Stomach (tissue), 9 donors: ENCODE results near the gene SEPTIN5. TPM values are rescaled to one million over a fixed set of nuclear protein-coding genes. Genes with fewer than 3 reads are reported as not detected.
A peak's percentile ranks its signal among the peaks of the same experiment; 100 is the strongest.

ENCODE experiments used
- DNase-seq, 2 donors: peaks; one replicate each; pipeline versions ENCODE4 v3.0.0 to v3.0.0-alpha.2; 2013 to 2019
- H3K27ac ChIP-seq, 5 donors: fragments of 200-600 bp in 4 of 5; sonication (generic) in 4 of 5; one replicate each; pipeline ENCODE4 v1.5.1; 2013 to 2019; ENCODE audit warnings: mild to moderate bottlenecking in 1 of 5, moderate library complexity in 1 of 5
- H3K27me3 ChIP-seq, 3 donors: fragments of 200-600 bp; sonication (generic); one replicate each; pipeline ENCODE4 v1.5.1; 2017 to 2019; ENCODE audit warnings: mixed run types in 1 of 3
- H3K36me3 ChIP-seq, 4 donors: fragments of 200-600 bp; sonication (generic); 1 replicate in 3 of 4; 2 replicates in 1 of 4; pipeline ENCODE4 v1.5.1; 2016 to 2019
- H3K4me1 ChIP-seq, 4 donors: fragments of 200-600 bp; sonication (generic); one replicate each; pipeline ENCODE4 v1.5.1; 2016 to 2019
- H3K4me3 ChIP-seq, 4 donors: fragments of 200-600 bp; sonication (generic) in 3 of 4; one replicate each; pipeline ENCODE4 v1.5.1; 2016 to 2019; ENCODE audit warnings: mild to moderate bottlenecking in 1 of 4
- H3K9me3 ChIP-seq, 4 donors: fragments of 200-600 bp; sonication (generic); one replicate each; pipeline ENCODE4 v1.5.1; 2016 to 2019
- CTCF ChIP-seq, 7 experiments: fragments of 450-650 bp in 4 of 7; fragments of 200-600 bp in 3 of 7; sonication (generic) in 3 of 7; IDR thresholded peaks; one replicate each; pipeline ENCODE4 v1.5.1; 2016 to 2019; ENCODE audit warnings: antibody characterized with exemption in 7 of 7, control low read depth in 2 of 7, mild to moderate bottlenecking in 1 of 7
- EP300 ChIP-seq: sonication (generic); formaldehyde crosslinking; IDR thresholded peaks from one replicate; pipeline ENCODE4 v1.6.1; 2017; ENCODE audit warnings: antibody characterized with exemption
- POLR2A ChIP-seq, 4 donors: fragments of 450-650 bp; IDR thresholded peaks; one replicate each; pipeline ENCODE4 v1.6.1; 2016; ENCODE audit warnings: antibody characterized with exemption in 4 of 4, control low read depth in 2 of 4, mild to moderate bottlenecking in 1 of 4, moderate library complexity in 1 of 4
- POLR2AphosphoS5 ChIP-seq, 3 donors: sonication (generic); formaldehyde crosslinking; IDR thresholded peaks; one replicate each; pipeline ENCODE4 v1.6.1; 2016; ENCODE audit warnings: antibody characterized with exemption in 3 of 3
- WGBS, 5 donors: extraction: QIAGEN DNeasy Blood & Tissue Kit in 3 of 5; methylation state at CpG; one replicate each; pipeline versions ENCODE4 v1.1.5 to v1.1.7; 2013 to 2018; 5-methylcytosine and 5-hydroxymethylcytosine counted together
- intact Hi-C: fragments of 100-400 bp; cut with DNase I; formaldehyde crosslinking; loops from one replicate; pipeline ENCODE4 v1.15.1; 2023; ENCODE audit warnings: low total_unique reads
- polyA plus RNA-seq, 3 donors: library from polyadenylated mRNA; stranded (reverse); fragments of 200-250 nt; gene quantifications; one replicate each; pipeline ENCODE4 v1.2.3, GENCODE V29; 2013
- total RNA-seq, 5 donors: library from RNA; depleted of rRNA; stranded (reverse); fragments of >200 nt; gene quantifications; one replicate each; pipeline versions ENCODE4 v1.1.0 to v1.2.3, GENCODE V29; 2014 to 2016
- donor health status: healthy with polysubstance abuse.
- donor health status: Bipolar disorder and iron deficiency.
- donor health status: healthy.

The SEPTIN5 gene
- total and polyA plus RNA-seq, 8 donors: 1.2 to 38.8 (median 12.5) TPM

GRCh38 chr22:19728836-19729235 is 14.5 kb downstream of the SEPTIN5 start:
- TF ChIP-seq CTCF (IDR thresholded peaks at IDR 0.05) (no peak), EP300 (no peak), POLR2AphosphoS5 (IDR thresholded peaks at IDR 0.05) (no peak), POLR2A (IDR thresholded peaks at IDR 0.05) (no peak)
- DNase-seq: no peak
- 50 to 70% (median 61%) methylated on average over 4 to 10 of the region's 10 CpGs for WGBS, 5 donors
- Histone ChIP-seq H3K4me1 (peaks cover 11 to 20% (median 18%) of the 10 kb centered on the region in 4 donors), H3K27me3 (peaks cover 0 to 42% (median 21%) of the 10 kb centered on the region in 3 donors), H3K4me3 (no peak overlapping the region), H3K9me3 (no peaks in the 10 kb centered on the region), H3K36me3 (no peaks in the 10 kb centered on the region), H3K27ac (no peak overlapping the region)
- intact Hi-C loops: no loop called here

- WGBS, 5 donors: 73 to 82% (median 80%) methylated on average over 9 of the region's 9 CpGs
- Histone ChIP-seq H3K9me3 (no peaks in the 10 kb centered on the region), H3K27me3 (peaks cover 0 to 37% (median 14%) of the 10 kb centered on the region in 3 donors), H3K4me1 (peaks cover 6 to 14% (median 12%) of the 10 kb centered on the region in 4 donors), H3K36me3 (no peaks in the 10 kb centered on the region), H3K27ac (no peak overlapping the region), H3K4me3 (no peak overlapping the region)
- intact Hi-C loops: no loop called here
- TF ChIP-seq CTCF (IDR thresholded peaks at IDR 0.05) (no peak), POLR2A (IDR thresholded peaks at IDR 0.05) (no peak), EP300 (no peak), POLR2AphosphoS5 (IDR thresholded peaks at IDR 0.05) (no peak)
- no peak for DNase-seq
These were observed 15.2 kb downstream of the SEPTIN5 start for GRCh38 chr22:19729507-19729906.

- intact Hi-C loops: loop anchor here (5.0 kb wide), 1 partner anchor 182 kb away; no protein-coding TSS in a partner anchor
- H3K4me1 ChIP-seq: peaks cover 6 to 12% (median 11%) of the 10 kb centered on the region in 4 donors
- TF ChIP-seq EP300 (no peak), POLR2AphosphoS5 (IDR thresholded peaks at IDR 0.05) (no peak), POLR2A (IDR thresholded peaks at IDR 0.05) (no peak), CTCF (IDR thresholded peaks at IDR 0.05) (no peak)
- 59 to 89% (median 82%) methylated on average over 6 to 8 of the region's 8 CpGs for WGBS, 5 donors
- DNase-seq: no peak
- no peak overlapping the region for H3K27ac ChIP-seq
- H3K36me3 ChIP-seq: no peaks in the 10 kb centered on the region
- H3K27me3 ChIP-seq: peaks cover 0 to 37% (median 7%) of the 10 kb centered on the region in 3 donors
- H3K4me3 ChIP-seq: peak overlapping the region in 1 of 4 donors; percentile 43
- no peaks in the 10 kb centered on the region for H3K9me3 ChIP-seq
These were observed 15.9 kb downstream of the SEPTIN5 start for GRCh38 chr22:19730198-19730597.

GRCh38 chr22:19730655-19731360 is 16.5 kb downstream of the SEPTIN5 start:
- Histone ChIP-seq H3K36me3 (no peaks in the 10 kb centered on the region), H3K9me3 (no peaks in the 10 kb centered on the region), H3K27me3 (peaks cover 0 to 37% (median 4%) of the 10 kb centered on the region in 3 donors), H3K27ac (no peak overlapping the region), H3K4me3 (peak overlapping the region; percentile 34 to 47 (median 40)), H3K4me1 (peaks cover 6 to 12% (median 11%) of the 10 kb centered on the region in 4 donors)
- WGBS, 5 donors: 0 to 2% (median 2%) methylated on average over 26 to 48 of the region's 48 CpGs
- intact Hi-C loops: loop anchor here (5.0 kb wide), 1 partner anchor 181 kb away; no protein-coding TSS in a partner anchor
- TF ChIP-seq POLR2A (IDR thresholded peaks at IDR 0.05) (no peak), CTCF (IDR thresholded peaks at IDR 0.05) (peak in 6 of 7 experiments; percentile 72 to 96 (median 92))
- peak; percentile 84 to 93 for DNase-seq
